Fibroblast of lung (primary cell): Measurements from ENCODE around the gene SSPN. TPM values are rescaled to one million over a fixed set of nuclear protein-coding genes. Genes with fewer than 3 reads are reported as not detected.
A peak's percentile ranks its signal among the peaks of the same experiment; 100 is the strongest.

Experiments
- DNase-seq, 2 donors: peaks; one replicate each; pipeline versions ENCODE4 v3.0.0 to v3.0.0-alpha.2; 2010; ENCODE audit warnings: low read depth in 2 of 2
- H2AFZ ChIP-seq: 2 replicates; pipeline ENCODE4 v1.5.1; 2012; ENCODE audit warnings: low read length, control low read depth, inconsistent platforms
- H3K27ac ChIP-seq: 2 replicates; pipeline ENCODE4 v1.5.1; 2011; ENCODE audit warnings: low read length, control low read depth; ENCODE audit not compliant: insufficient read depth
- H3K27me3 ChIP-seq: 2 replicates; pipeline ENCODE4 v1.5.1; 2011; ENCODE audit warnings: mild to moderate bottlenecking, low read length; ENCODE audit not compliant: control insufficient read depth, insufficient read depth
- H3K36me3 ChIP-seq: 2 replicates; pipeline ENCODE4 v1.5.1; 2011; ENCODE audit warnings: low read length; ENCODE audit not compliant: control insufficient read depth, insufficient read depth
- H3K4me1 ChIP-seq: 2 replicates; pipeline ENCODE4 v1.5.1; 2011; ENCODE audit warnings: low read length; ENCODE audit not compliant: control insufficient read depth, insufficient read depth; ENCODE audit errors: extremely low read depth
- H3K4me2 ChIP-seq: 2 replicates; pipeline ENCODE4 v1.5.1; 2011; ENCODE audit warnings: low read length, control low read depth; ENCODE audit not compliant: insufficient read depth; ENCODE audit errors: extremely low read depth
- H3K4me3 ChIP-seq, 4 experiments: fragments of 200-600 bp in 1 of 4; sonication (generic) in 1 of 4; replicated peaks in 1 of 4; 2 replicates each; pipeline ENCODE4 v1.5.1; 2011 to 2016; ENCODE audit warnings: low read length in 4 of 4, low read depth in 3 of 4, mild to moderate bottlenecking in 3 of 4, control low read depth in 2 of 4, inconsistent platforms in 1 of 4, mixed read lengths in 1 of 4; ENCODE audit not compliant: insufficient read depth in 1 of 4; ENCODE audit errors: control extremely low read depth in 1 of 4
- H3K79me2 ChIP-seq: 2 replicates; pipeline ENCODE4 v1.5.1; 2012; ENCODE audit warnings: mild to moderate bottlenecking, low read length, inconsistent platforms; ENCODE audit not compliant: control insufficient read depth, insufficient read depth
- H3K9ac ChIP-seq: 2 replicates; pipeline ENCODE4 v1.5.1; 2011; ENCODE audit warnings: mild to moderate bottlenecking, low read length, control low read depth; ENCODE audit not compliant: insufficient read depth
- H3K9me3 ChIP-seq: 2 replicates; pipeline ENCODE4 v1.5.1; 2012; ENCODE audit warnings: low read depth, low read length; ENCODE audit not compliant: control insufficient read depth, insufficient read depth
- H4K20me1 ChIP-seq: 2 replicates; pipeline ENCODE4 v1.5.1; 2011; ENCODE audit warnings: low read length; ENCODE audit not compliant: control insufficient read depth, insufficient read depth; ENCODE audit errors: extremely low read depth
- EZH2 ChIP-seq: IDR thresholded peaks from 2 replicates; pipeline ENCODE4 v1.5.1; 2012; ENCODE audit warnings: low read length, control low read depth, mild to moderate bottlenecking; ENCODE audit errors: missing control alignments
- polyA plus RNA-seq, 2 donors: library from polyadenylated mRNA; depleted of rRNA in 1 of 2; stranded (reverse) in 1 of 2; unstranded in 1 of 2; fragments of >200 nt; gene quantifications; 2 replicates each; pipeline ENCODE4 v1.2.1, GENCODE V29; 2011 to 2012; ENCODE audit warnings: missing spikeins in 1 of 2
- total RNA-seq: library from RNA; depleted of rRNA; stranded (reverse); fragments of >200 nt; gene quantifications from 2 replicates; pipeline ENCODE4 v1.2.1, GENCODE V29; 2014
- TF ChIP-seq, protein P1 (sequence below), 2 donors: IDR thresholded peaks in 1 of 2; conservative IDR thresholded peaks in 1 of 2; 1 replicate in 1 of 2; 2 replicates in 1 of 2; pipeline ENCODE4 v1.5.1; 2011 to 2012; ENCODE audit warnings: low read length in 2 of 2, control low read depth in 1 of 2, inconsistent platforms in 1 of 2, low read depth in 1 of 2, mild to moderate bottlenecking in 1 of 2

SSPN gene
- total and polyA plus RNA-seq, 2 donors (not counting 1 experiment from before 2014, with no cell fraction given), result 18.3 to 18.5 TPM

DNA sequence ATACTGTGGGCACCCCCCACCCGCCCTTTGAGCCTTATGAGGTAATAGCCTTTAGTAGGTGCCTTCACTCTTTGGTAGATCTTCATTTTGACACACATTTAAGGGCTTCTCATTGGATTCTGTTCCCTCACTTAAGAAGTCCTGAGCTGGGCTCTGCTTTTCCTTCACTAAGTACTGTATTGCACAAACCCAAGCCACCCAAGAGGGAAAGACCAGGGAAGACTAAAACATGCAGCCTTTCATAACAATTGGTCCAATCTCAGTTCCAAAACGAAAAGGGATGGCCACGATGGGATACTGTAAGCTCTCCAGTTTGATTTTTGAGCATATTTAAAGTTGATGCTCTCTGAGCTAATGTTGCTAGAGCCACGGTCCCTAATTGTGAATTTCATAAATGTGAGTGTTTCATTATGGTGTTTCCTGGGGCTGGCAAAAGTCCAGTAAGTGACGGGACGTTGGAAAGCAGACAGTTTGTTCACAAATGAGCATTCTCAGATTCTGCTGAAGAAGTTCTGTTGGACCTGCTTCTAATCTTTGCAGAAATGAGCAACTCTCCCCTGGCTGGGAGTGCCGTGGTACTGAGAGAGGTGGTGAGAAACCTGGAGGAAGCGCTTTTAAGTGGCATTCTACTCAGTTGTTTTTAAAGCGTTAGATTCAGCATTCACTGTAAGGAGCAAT, 9.4 kb downstream of the SSPN start:
- H3K4me2 ChIP-seq, result peak overlapping the region; percentile 25
- TF ChIP-seq, protein P1, sequence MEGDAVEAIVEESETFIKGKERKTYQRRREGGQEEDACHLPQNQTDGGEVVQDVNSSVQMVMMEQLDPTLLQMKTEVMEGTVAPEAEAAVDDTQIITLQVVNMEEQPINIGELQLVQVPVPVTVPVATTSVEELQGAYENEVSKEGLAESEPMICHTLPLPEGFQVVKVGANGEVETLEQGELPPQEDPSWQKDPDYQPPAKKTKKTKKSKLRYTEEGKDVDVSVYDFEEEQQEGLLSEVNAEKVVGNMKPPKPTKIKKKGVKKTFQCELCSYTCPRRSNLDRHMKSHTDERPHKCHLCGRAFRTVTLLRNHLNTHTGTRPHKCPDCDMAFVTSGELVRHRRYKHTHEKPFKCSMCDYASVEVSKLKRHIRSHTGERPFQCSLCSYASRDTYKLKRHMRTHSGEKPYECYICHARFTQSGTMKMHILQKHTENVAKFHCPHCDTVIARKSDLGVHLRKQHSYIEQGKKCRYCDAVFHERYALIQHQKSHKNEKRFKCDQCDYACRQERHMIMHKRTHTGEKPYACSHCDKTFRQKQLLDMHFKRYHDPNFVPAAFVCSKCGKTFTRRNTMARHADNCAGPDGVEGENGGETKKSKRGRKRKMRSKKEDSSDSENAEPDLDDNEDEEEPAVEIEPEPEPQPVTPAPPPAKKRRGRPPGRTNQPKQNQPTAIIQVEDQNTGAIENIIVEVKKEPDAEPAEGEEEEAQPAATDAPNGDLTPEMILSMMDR (conservative IDR thresholded peaks at IDR 0.05 in 1 of 2, IDR thresholded peaks at IDR 0.05 in 1 of 2; ENCODE audit: low read depth in 1 of 2, low read length in 2 of 2), result no peak

DNA sequence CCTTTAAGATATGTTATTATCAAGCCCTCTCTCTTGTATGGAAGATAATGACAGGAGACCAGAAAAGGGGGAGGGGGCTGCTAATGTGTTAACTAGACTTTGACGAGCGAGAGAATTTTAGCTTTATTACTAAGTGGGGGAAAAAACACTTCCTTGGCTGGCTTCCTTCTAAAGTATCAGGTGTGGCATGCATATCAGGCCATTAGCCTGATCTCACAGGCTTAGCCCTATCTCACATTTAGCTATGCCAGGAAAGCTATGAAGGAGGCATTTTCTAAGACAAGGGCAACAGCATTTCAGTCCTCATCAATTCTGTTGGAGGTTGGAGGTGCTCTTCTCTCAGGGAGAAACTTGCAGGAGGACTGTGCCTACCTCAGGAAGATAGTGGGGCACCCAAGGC, 9.9 kb downstream of the SSPN start:
- TF ChIP-seq, protein P1 (conservative IDR thresholded peaks at IDR 0.05 in 1 of 2, IDR thresholded peaks at IDR 0.05 in 1 of 2; ENCODE audit: low read depth in 1 of 2, low read length in 2 of 2), result no peak
- TF ChIP-seq EZH2, result no peak
- Histone ChIP-seq H3K4me2 (no peak overlapping the region), H3K27ac (no peak overlapping the region)

More for the DNA sequence above, 9.4 kb downstream of the SSPN start:
- Histone ChIP-seq H4K20me1 (no peaks in the 10 kb centered on the region), H3K9ac (no peak overlapping the region), H3K79me2 (no peaks in the 10 kb centered on the region), H3K9me3 (no peaks in the 10 kb centered on the region), H3K36me3 (no peaks in the 10 kb centered on the region), H3K4me3 (no peak overlapping the region), H3K4me1 (no peaks in the 10 kb centered on the region), H3K27me3 (no peaks in the 10 kb centered on the region), H2AFZ (no peak overlapping the region), H3K27ac (no peak overlapping the region)
- peak in 1 of 2 donors; percentile 25 for DNase-seq

DNA sequence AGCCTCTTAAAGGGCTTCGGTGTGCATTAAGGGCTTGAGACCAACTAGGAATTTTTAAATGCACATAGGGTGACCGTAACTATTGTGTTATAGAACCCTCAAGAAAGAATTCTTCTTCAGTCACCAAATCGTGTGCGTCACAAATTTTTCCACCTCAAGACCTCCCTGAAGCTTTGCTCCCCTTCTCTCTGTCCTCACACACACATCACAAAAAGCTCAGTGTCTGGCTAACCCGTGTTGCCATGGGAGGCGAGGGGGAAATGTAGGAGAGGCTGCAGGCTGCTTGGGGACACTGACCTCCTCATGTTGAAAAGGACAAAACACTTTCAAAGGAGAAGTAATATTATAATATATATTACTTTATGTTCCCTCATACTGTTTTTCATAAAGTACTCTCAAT, 10.6 kb downstream of the SSPN start:
- Histone ChIP-seq H3K4me2 (no peak overlapping the region), H3K27ac (no peak overlapping the region), H3K27me3 (no peaks in the 10 kb centered on the region), H3K9ac (no peak overlapping the region), H3K36me3 (no peaks in the 10 kb centered on the region), H2AFZ (no peak overlapping the region), H3K4me3 (no peak overlapping the region), H3K4me1 (no peaks in the 10 kb centered on the region), H3K9me3 (no peaks in the 10 kb centered on the region), H4K20me1 (no peaks in the 10 kb centered on the region), H3K79me2 (no peaks in the 10 kb centered on the region)
- DNase-seq, result no peak
- TF ChIP-seq, protein P1 (conservative IDR thresholded peaks at IDR 0.05 in 1 of 2, IDR thresholded peaks at IDR 0.05 in 1 of 2; ENCODE audit: low read depth in 1 of 2, low read length in 2 of 2), result no peak
- TF ChIP-seq EZH2, result no peak

More for the DNA sequence above, 9.9 kb downstream of the SSPN start:
- Histone ChIP-seq H3K4me3 (no peak overlapping the region), H3K27me3 (no peaks in the 10 kb centered on the region), H3K9me3 (no peaks in the 10 kb centered on the region), H4K20me1 (no peaks in the 10 kb centered on the region), H3K9ac (no peak overlapping the region), H3K36me3 (no peaks in the 10 kb centered on the region), H2AFZ (no peak overlapping the region), H3K79me2 (no peaks in the 10 kb centered on the region), H3K4me1 (no peaks in the 10 kb centered on the region)
- no peak for DNase-seq
